Panc1 (cell line): Measurements from ENCODE around the gene SRP54. TPM values are rescaled to one million over a fixed set of nuclear protein-coding genes. Genes with fewer than 3 reads are reported as not detected.

Source experiments
- ATAC-seq: fragments of 200-7000 bp; cut with Tn5 transposase; 2 replicates; pipeline ENCODE4 v1.9.1; 2020; ENCODE audit warnings: mild to moderate bottlenecking, moderate library complexity
- BruUV-seq: library from RNA; stranded (reverse); fragments of 400-500 nt; replicated peaks from 2 replicates; lab custom pipeline; 2021; lab: Mats Ljungman, UMichigan
- CTCF ChIA-PET: fragments of 300-600 bp; sonication (Branson Sonifier 250); formaldehyde crosslinking; loops from one replicate; lab custom pipeline; 2022; ENCODE audit warnings: antibody characterized with exemption; lab: Charles Lee
- POLR2A ChIA-PET: fragments of 300-600 bp; sonication (Branson Sonifier 250); formaldehyde crosslinking; loops from one replicate; lab custom pipeline; 2022; ENCODE audit warnings: antibody characterized with exemption; lab: Charles Lee
- DNase-seq: peaks from one replicate; pipeline ENCODE4 v3.0.0-alpha.2; 2010; ENCODE audit warnings: low read depth, low spot score
- H3K27ac ChIP-seq: 2 replicates; pipeline ENCODE4 v1.5.1; 2011; ENCODE audit warnings: mild to moderate bottlenecking, low read length, inconsistent platforms
- H3K27me3 ChIP-seq: fragments of 200-500 bp; sonication (Bioruptor generic); 2 replicates; pipeline ENCODE4 v1.6.0; 2014; ENCODE audit warnings: low read length, inconsistent platforms; ENCODE audit not compliant: control insufficient read depth, insufficient read depth
- H3K36me3 ChIP-seq: fragments of 200-500 bp; sonication (Bioruptor generic); 2 replicates; pipeline ENCODE4 v1.5.1; 2014; ENCODE audit warnings: inconsistent platforms, mild to moderate bottlenecking, low read length, moderate library complexity; ENCODE audit not compliant: control insufficient read depth, insufficient read depth
- H3K4me1 ChIP-seq: 2 replicates; pipeline ENCODE4 v1.5.1; 2011; ENCODE audit warnings: inconsistent platforms, mild to moderate bottlenecking, low read length, moderate library complexity; ENCODE audit not compliant: control insufficient read depth, insufficient read depth
- H3K4me3 ChIP-seq, 2 experiments: 2 replicates each; pipeline ENCODE4 v1.5.1; 2011 to 2012; ENCODE audit warnings: low read depth in 2 of 2, low read length in 2 of 2, mild to moderate bottlenecking in 2 of 2, inconsistent platforms in 1 of 2, moderate library complexity in 1 of 2
- H3K9me3 ChIP-seq: fragments of 200-500 bp; sonication (Bioruptor generic); 2 replicates; pipeline ENCODE4 v1.5.1; 2014; ENCODE audit warnings: low read depth, mild to moderate bottlenecking, inconsistent platforms, low read length, moderate library complexity; ENCODE audit not compliant: control insufficient read depth, insufficient read depth
- POLR2AphosphoS5 ChIP-seq: IDR thresholded peaks from 2 replicates; pipeline ENCODE4 v1.6.1; 2012; ENCODE audit warnings: mild to moderate bottlenecking, low read depth, low read length, moderate library complexity
- REST ChIP-seq, 2 experiments: IDR thresholded peaks; 2 replicates each; pipeline ENCODE4 v1.6.1; 2011 to 2012; ENCODE audit warnings: low read depth in 2 of 2, control low read depth in 1 of 2, low read length in 1 of 2, mild to moderate bottlenecking in 1 of 2, moderate library complexity in 1 of 2; ENCODE audit not compliant: insufficient read depth in 1 of 2
- SIN3A ChIP-seq: IDR thresholded peaks from 2 replicates; pipeline ENCODE4 v1.6.1; 2012; ENCODE audit warnings: low read depth, mild to moderate bottlenecking, low read length, moderate library complexity, borderline replicate concordance; ENCODE audit not compliant: insufficient read depth
- TCF7L2 ChIP-seq: IDR thresholded peaks from 2 replicates; pipeline ENCODE4 v1.6.1; 2011; ENCODE audit warnings: mild to moderate bottlenecking, low read depth, low read length, inconsistent platforms
- in situ Hi-C: cut with HindIII; loops from 2 replicates; pipeline ENCODE4 v1.10.0; 2016; ENCODE audit warnings: low sequenced_read_pairs, low pct_unique_long_range_greater_than_20kb
- intact Hi-C: fragments of 100-400 bp; cut with micrococcal nuclease; formaldehyde crosslinking; loops from one replicate; pipeline ENCODE4 v1.10.0; 2022; ENCODE audit not compliant: unreplicated experiment
- total RNA-seq: library from RNA; stranded (reverse); gene quantifications from one replicate; pipeline ENCODE4 v1.2.1, GENCODE V29; 2021; ENCODE audit not compliant: unreplicated experiment
- TF ChIP-seq, protein P1 (sequence below): fragments of 450-650 bp; IDR thresholded peaks from 2 replicates; pipeline ENCODE4 v1.5.1; 2017; ENCODE audit warnings: mild to moderate bottlenecking

SRP54 gene
- total RNA-seq, 1 experiment from 2014 or later, result 53.2 TPM

GRCh38 chr14:34944744-34945143 is 38.0 kb upstream of the SRP54 start:
- H3K9me3 ChIP-seq, result no peaks in the 10 kb centered on the region
- H3K4me1 ChIP-seq, result no peaks in the 10 kb centered on the region
- H3K27ac ChIP-seq, result no peak overlapping the region
- no peaks in the 10 kb centered on the region for H3K27me3 ChIP-seq
- no peak for TF ChIP-seq TCF7L2
- TF ChIP-seq POLR2AphosphoS5, result no peak
- TF ChIP-seq SIN3A, result no peak
- intact Hi-C loops, result no loop called here
- H3K4me3 ChIP-seq, result no peak overlapping the region
- ChIA-PET POLR2A (no interaction called here), CTCF (no interaction called here)
- DNase-seq, result no peak
- in situ Hi-C loops, result no loop called here
- ATAC-seq, result no peak
- H3K36me3 ChIP-seq, result no peaks in the 10 kb centered on the region
- BruUV-seq, result no TSS peak

DNA sequence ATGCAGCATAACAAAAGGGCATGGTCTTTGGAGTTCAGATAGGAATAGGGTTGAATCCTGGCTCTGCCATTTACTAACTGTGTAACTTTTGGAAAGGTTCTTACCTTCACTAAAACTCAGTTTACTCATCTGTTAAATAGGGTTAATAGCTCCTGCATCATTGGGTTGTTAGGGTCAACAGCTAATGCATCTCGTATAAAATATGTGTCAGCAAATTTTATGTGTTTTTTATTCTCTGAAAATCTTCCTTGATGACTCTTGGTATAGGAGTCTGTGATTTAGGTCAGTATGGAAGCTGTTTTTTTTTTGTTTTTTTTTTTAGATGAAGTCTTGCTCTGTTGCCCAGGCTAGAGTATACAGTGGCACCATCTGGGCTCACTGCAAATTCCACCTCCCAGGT is 36.1 kb upstream of the SRP54 start:
- TF ChIP-seq, protein P1, sequence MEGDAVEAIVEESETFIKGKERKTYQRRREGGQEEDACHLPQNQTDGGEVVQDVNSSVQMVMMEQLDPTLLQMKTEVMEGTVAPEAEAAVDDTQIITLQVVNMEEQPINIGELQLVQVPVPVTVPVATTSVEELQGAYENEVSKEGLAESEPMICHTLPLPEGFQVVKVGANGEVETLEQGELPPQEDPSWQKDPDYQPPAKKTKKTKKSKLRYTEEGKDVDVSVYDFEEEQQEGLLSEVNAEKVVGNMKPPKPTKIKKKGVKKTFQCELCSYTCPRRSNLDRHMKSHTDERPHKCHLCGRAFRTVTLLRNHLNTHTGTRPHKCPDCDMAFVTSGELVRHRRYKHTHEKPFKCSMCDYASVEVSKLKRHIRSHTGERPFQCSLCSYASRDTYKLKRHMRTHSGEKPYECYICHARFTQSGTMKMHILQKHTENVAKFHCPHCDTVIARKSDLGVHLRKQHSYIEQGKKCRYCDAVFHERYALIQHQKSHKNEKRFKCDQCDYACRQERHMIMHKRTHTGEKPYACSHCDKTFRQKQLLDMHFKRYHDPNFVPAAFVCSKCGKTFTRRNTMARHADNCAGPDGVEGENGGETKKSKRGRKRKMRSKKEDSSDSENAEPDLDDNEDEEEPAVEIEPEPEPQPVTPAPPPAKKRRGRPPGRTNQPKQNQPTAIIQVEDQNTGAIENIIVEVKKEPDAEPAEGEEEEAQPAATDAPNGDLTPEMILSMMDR, result no peak
- no peak for TF ChIP-seq REST (IDR thresholded peaks at IDR 0.05; ENCODE audit: insufficient read depth in 1 of 2, low read depth in 2 of 2, low read length in 1 of 2)
- TF ChIP-seq POLR2AphosphoS5, result no peak
- TF ChIP-seq TCF7L2, result no peak
- no peak for TF ChIP-seq SIN3A
- H3K36me3 ChIP-seq, result no peaks in the 10 kb centered on the region
- in situ Hi-C loops (no loop called here), intact Hi-C loops (no loop called here)
- H3K27ac ChIP-seq, result no peak overlapping the region
- ChIA-PET POLR2A (no interaction called here), CTCF (interaction anchor here (0.6 to 0.7 kb wide), 2 partner anchors 25 to 231 kb away, joined by 3 to 4 read pairs; no protein-coding TSS in a partner anchor)
- H3K4me3 ChIP-seq, result no peak overlapping the region
- H3K9me3 ChIP-seq, result no peaks in the 10 kb centered on the region
- no peak for DNase-seq
- ATAC-seq, result no peak
- H3K4me1 ChIP-seq, result no peaks in the 10 kb centered on the region
- no peaks in the 10 kb centered on the region for H3K27me3 ChIP-seq
- BruUV-seq, result no TSS peak

GRCh38 chr14:34951286-34951685 is 31.5 kb upstream of the SRP54 start:
- BruUV-seq, result no TSS peak
- H3K4me1 ChIP-seq, result no peaks in the 10 kb centered on the region
- H3K9me3 ChIP-seq, result no peaks in the 10 kb centered on the region
- H3K4me3 ChIP-seq, result no peak overlapping the region
- TF ChIP-seq POLR2AphosphoS5, result no peak
- TF ChIP-seq REST (IDR thresholded peaks at IDR 0.05; ENCODE audit: insufficient read depth in 1 of 2, low read depth in 2 of 2, low read length in 1 of 2), result no peak
- TF ChIP-seq TCF7L2, result no peak
- TF ChIP-seq SIN3A, result no peak
- TF ChIP-seq, protein P1, result no peak
- no peaks in the 10 kb centered on the region for H3K27me3 ChIP-seq
- in situ Hi-C loops (no loop called here), intact Hi-C loops (no loop called here)
- DNase-seq (no peak), ATAC-seq (no peak)
- POLR2A ChIA-PET, result no interaction called here
- CTCF ChIA-PET, result no interaction called here
- no peaks in the 10 kb centered on the region for H3K36me3 ChIP-seq
- no peak overlapping the region for H3K27ac ChIP-seq
